ENCODE measurements around the gene PCSK9.

Gene PCSK9

DNA sequence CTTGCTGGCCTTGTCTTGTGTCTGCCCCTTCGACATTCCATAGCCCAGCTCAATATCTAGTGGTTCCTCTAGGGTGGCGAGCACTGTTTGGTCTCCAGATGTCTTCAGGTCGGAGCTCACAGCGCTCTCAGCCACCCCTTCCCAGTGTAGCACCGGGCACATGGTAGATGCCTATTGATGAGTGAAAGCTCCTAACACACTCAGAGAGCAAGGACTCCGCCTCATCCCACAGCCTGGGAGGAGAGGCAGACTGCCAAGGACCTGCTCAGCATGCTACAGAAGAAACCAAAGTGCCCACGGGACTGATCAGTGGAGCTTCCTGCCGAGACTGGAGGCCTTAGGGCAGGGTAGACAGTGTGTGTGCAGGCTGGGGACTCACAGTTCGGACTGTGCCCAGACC is 10.9 kb downstream of the PCSK9 start:
- H3K4me1 ChIP-seq (ENCODE audit: control insufficient read depth in 1 of 2, insufficient read depth in 2 of 2, low read length in 2 of 2): no peaks in the 10 kb centered on the region
- H3K36me3 ChIP-seq (ENCODE audit: control insufficient read depth in 1 of 2, insufficient read depth in 2 of 2, low read length in 2 of 2): peaks cover 0 to 62% of the 10 kb centered on the region in 2 donors
- H3K9ac ChIP-seq (ENCODE audit: low read depth in 1 of 2, low read length in 2 of 2): no peak overlapping the region
- no peak overlapping the region for H3K27ac ChIP-seq (ENCODE audit: low read depth, low read length)
- no peaks in the 10 kb centered on the region for H3K9me3 ChIP-seq (ENCODE audit: control insufficient read depth in 1 of 2, low read length in 2 of 2)
- H3K4me3 ChIP-seq (ENCODE audit: low read depth in 1 of 2, low read length in 2 of 2): no peak overlapping the region
- no peaks in the 10 kb centered on the region for H3K27me3 ChIP-seq (ENCODE audit: control insufficient read depth in 1 of 2, insufficient read depth in 2 of 2, low read length in 2 of 2)

- Histone ChIP-seq H3K4me1 (ENCODE audit: control insufficient read depth in 1 of 2, insufficient read depth in 2 of 2, low read length in 2 of 2) (no peaks in the 10 kb centered on the region), H3K4me3 (ENCODE audit: low read depth in 1 of 2, low read length in 2 of 2) (no peak overlapping the region), H3K27ac (ENCODE audit: low read depth, low read length) (no peak overlapping the region), H3K9ac (ENCODE audit: low read depth in 1 of 2, low read length in 2 of 2) (no peak overlapping the region), H3K36me3 (ENCODE audit: control insufficient read depth in 1 of 2, insufficient read depth in 2 of 2, low read length in 2 of 2) (peaks cover 0 to 54% of the 10 kb centered on the region in 2 donors), H3K9me3 (ENCODE audit: control insufficient read depth in 1 of 2, low read length in 2 of 2) (no peaks in the 10 kb centered on the region), H3K27me3 (ENCODE audit: control insufficient read depth in 1 of 2, insufficient read depth in 2 of 2, low read length in 2 of 2) (no peaks in the 10 kb centered on the region)
Observed at GRCh38 chr1:55051169-55051568, 11.8 kb downstream of the PCSK9 start.

- Histone ChIP-seq H3K4me3 (ENCODE audit: low read depth in 1 of 2, low read length in 2 of 2) (no peak overlapping the region), H3K27ac (ENCODE audit: low read depth, low read length) (no peak overlapping the region), H3K4me1 (ENCODE audit: control insufficient read depth in 1 of 2, insufficient read depth in 2 of 2, low read length in 2 of 2) (no peaks in the 10 kb centered on the region), H3K27me3 (ENCODE audit: control insufficient read depth in 1 of 2, insufficient read depth in 2 of 2, low read length in 2 of 2) (no peaks in the 10 kb centered on the region), H3K9me3 (ENCODE audit: control insufficient read depth in 1 of 2, low read length in 2 of 2) (no peaks in the 10 kb centered on the region), H3K36me3 (ENCODE audit: control insufficient read depth in 1 of 2, insufficient read depth in 2 of 2, low read length in 2 of 2) (peaks cover 0 to 53% of the 10 kb centered on the region in 2 donors), H3K9ac (ENCODE audit: low read depth in 1 of 2, low read length in 2 of 2) (no peak overlapping the region)
Observed at GRCh38 chr1:55051621-55052020, 12.3 kb downstream of the PCSK9 start.

DNA sequence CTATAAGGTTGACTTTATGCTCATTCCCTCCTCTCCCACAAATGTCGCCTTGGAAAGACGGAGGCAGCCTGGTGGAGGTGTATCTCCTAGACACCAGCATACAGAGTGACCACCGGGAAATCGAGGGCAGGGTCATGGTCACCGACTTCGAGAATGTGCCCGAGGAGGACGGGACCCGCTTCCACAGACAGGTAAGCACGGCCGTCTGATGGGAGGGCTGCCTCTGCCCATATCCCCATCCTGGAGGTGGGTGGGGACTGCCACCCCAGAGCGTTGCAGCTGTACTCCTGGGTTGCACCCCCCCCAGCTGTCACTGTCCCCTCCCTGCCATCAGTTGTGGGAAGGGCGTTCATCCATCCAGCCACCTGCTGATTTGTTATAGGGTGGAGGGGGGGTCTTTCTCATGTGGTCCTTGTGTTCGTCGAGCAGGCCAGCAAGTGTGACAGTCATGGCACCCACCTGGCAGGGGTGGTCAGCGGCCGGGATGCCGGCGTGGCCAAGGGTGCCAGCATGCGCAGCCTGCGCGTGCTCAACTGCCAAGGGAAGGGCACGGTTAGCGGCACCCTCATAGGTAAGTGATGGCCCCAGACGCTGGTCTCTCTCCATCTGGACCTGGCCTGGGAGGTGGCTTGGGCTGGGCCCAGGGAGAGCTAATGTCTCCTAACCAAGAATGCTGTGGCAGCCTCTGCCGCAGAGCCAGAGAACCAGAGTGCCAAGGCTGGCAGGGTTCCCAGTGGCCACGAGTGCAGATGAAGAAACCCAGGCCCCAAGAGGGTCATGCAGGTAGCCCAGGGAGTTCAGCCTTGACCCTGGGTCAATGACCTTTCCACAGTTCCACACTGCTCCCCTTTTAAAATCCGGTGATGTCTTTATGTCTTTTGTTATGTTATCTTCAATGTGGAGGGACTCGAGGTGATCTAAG is 13.1 kb downstream of the PCSK9 start:
- Histone ChIP-seq H3K27me3 (ENCODE audit: control insufficient read depth in 1 of 2, insufficient read depth in 2 of 2, low read length in 2 of 2) (no peaks in the 10 kb centered on the region), H3K4me3 (ENCODE audit: low read depth in 1 of 2, low read length in 2 of 2) (no peak overlapping the region), H3K9ac (ENCODE audit: low read depth in 1 of 2, low read length in 2 of 2) (no peak overlapping the region), H3K4me1 (ENCODE audit: control insufficient read depth in 1 of 2, insufficient read depth in 2 of 2, low read length in 2 of 2) (no peaks in the 10 kb centered on the region), H3K27ac (ENCODE audit: low read depth, low read length) (no peak overlapping the region), H3K36me3 (ENCODE audit: control insufficient read depth in 1 of 2, insufficient read depth in 2 of 2, low read length in 2 of 2) (peaks cover 0 to 55% of the 10 kb centered on the region in 2 donors), H3K9me3 (ENCODE audit: control insufficient read depth in 1 of 2, low read length in 2 of 2) (no peaks in the 10 kb centered on the region)

DNA sequence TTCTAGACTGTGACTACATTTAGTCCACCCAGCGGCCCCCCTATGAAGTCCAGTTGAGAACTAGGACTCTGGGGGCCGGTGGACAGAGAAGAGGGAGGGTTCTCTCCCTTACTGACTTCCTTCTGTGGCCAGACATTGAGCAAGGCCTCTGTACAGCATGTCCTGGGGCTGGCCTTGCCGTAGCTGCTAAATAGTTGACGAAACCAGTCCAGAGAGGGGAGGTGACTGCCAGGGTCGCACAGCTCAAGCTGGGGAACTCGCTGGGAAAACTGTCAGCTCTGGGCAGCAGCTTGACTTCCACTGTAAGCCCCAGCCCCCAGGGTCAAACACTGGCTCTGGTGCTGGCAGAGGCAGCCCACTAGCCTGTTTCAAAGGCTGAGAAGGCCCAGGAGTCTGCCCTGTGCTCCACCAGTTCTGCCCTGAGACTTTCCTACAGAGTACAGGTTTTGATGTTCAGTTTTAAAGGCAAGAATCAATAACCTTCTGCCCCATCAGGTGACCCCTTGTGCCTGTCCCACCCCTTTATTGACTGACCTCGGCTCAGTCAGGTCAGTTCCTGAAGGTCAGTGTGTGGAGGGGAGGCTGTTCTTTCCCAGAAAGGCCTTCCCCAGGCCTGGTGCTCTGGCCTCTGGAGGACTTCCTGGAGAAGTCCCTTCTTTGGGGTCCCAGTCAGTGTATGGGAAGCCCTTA is 14.1 kb downstream of the PCSK9 start:
- H3K27ac ChIP-seq (ENCODE audit: low read depth, low read length): no peak overlapping the region
- H3K27me3 ChIP-seq (ENCODE audit: control insufficient read depth in 1 of 2, insufficient read depth in 2 of 2, low read length in 2 of 2): no peaks in the 10 kb centered on the region
- peaks cover 0 to 59% of the 10 kb centered on the region in 2 donors for H3K36me3 ChIP-seq (ENCODE audit: control insufficient read depth in 1 of 2, insufficient read depth in 2 of 2, low read length in 2 of 2)
- H3K9me3 ChIP-seq (ENCODE audit: control insufficient read depth in 1 of 2, low read length in 2 of 2): no peaks in the 10 kb centered on the region
- H3K4me3 ChIP-seq (ENCODE audit: low read depth in 1 of 2, low read length in 2 of 2): no peak overlapping the region
- no peaks in the 10 kb centered on the region for H3K4me1 ChIP-seq (ENCODE audit: control insufficient read depth in 1 of 2, insufficient read depth in 2 of 2, low read length in 2 of 2)
- H3K9ac ChIP-seq (ENCODE audit: low read depth in 1 of 2, low read length in 2 of 2): no peak overlapping the region

DNA sequence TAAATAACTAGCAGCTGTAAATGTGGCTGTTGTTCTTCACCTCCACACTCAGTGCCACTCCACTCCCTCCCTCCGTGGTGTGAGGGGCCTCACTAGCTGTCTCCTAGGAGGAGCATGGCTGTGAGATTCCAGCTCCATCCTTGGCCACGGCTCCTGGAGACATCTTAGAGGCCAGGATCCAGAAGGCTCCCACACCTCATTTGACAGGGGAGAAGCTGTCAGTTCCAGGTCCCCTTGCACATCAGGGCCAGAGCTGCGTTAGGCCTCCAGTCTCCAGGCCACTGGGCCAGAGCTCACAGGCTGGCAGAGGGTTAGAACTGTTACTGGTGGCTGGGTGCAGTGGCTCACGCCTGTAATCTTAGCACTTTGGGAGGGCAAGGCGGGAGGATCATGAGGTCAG is 15.0 kb downstream of the PCSK9 start:
- no peaks in the 10 kb centered on the region for H3K27me3 ChIP-seq (ENCODE audit: control insufficient read depth in 1 of 2, insufficient read depth in 2 of 2, low read length in 2 of 2)
- no peaks in the 10 kb centered on the region for H3K4me1 ChIP-seq (ENCODE audit: control insufficient read depth in 1 of 2, insufficient read depth in 2 of 2, low read length in 2 of 2)
- peaks cover 0 to 58% of the 10 kb centered on the region in 2 donors for H3K36me3 ChIP-seq (ENCODE audit: control insufficient read depth in 1 of 2, insufficient read depth in 2 of 2, low read length in 2 of 2)
- H3K27ac ChIP-seq (ENCODE audit: low read depth, low read length): no peak overlapping the region
- H3K9ac ChIP-seq (ENCODE audit: low read depth in 1 of 2, low read length in 2 of 2): no peak overlapping the region
- no peaks in the 10 kb centered on the region for H3K9me3 ChIP-seq (ENCODE audit: control insufficient read depth in 1 of 2, low read length in 2 of 2)
- no peak overlapping the region for H3K4me3 ChIP-seq (ENCODE audit: low read depth in 1 of 2, low read length in 2 of 2)

GRCh38 chr1:55055084-55055882 is 15.9 kb downstream of the PCSK9 start:
- Histone ChIP-seq H3K4me1 (ENCODE audit: control insufficient read depth in 1 of 2, insufficient read depth in 2 of 2, low read length in 2 of 2) (no peaks in the 10 kb centered on the region), H3K9ac (ENCODE audit: low read depth in 1 of 2, low read length in 2 of 2) (no peak overlapping the region), H3K4me3 (ENCODE audit: low read depth in 1 of 2, low read length in 2 of 2) (no peak overlapping the region), H3K9me3 (ENCODE audit: control insufficient read depth in 1 of 2, low read length in 2 of 2) (no peaks in the 10 kb centered on the region), H3K36me3 (ENCODE audit: control insufficient read depth in 1 of 2, insufficient read depth in 2 of 2, low read length in 2 of 2) (peaks cover 0 to 62% of the 10 kb centered on the region in 2 donors), H3K27me3 (ENCODE audit: control insufficient read depth in 1 of 2, insufficient read depth in 2 of 2, low read length in 2 of 2) (no peaks in the 10 kb centered on the region), H3K27ac (ENCODE audit: low read depth, low read length) (no peak overlapping the region)

DNA sequence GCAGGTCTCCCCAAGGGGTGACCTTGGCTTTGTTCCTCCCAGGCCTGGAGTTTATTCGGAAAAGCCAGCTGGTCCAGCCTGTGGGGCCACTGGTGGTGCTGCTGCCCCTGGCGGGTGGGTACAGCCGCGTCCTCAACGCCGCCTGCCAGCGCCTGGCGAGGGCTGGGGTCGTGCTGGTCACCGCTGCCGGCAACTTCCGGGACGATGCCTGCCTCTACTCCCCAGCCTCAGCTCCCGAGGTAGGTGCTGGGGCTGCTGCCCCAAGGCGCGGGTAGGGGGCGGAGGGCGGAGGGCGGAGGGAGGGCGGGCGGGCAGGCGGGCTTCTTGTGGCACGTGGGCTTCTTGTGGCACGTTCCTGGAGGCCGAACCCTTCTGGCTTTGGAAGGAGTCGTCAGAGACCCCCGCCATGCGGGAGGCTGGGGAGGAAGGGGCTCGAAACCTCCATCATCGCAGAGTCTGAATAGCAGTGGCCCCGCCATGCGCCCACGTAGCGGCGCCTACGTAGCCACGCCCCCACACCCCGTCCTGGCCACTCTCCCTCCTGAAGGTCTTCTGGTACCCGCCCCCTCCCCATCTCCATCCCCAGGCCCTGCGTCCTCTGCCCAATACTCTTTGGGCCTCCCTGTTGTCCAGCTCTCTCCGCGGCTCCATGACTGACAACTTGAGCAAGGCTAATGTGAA is 16.7 kb downstream of the PCSK9 start:
- no peak overlapping the region for H3K27ac ChIP-seq (ENCODE audit: low read depth, low read length)
- H3K4me3 ChIP-seq (ENCODE audit: low read depth in 1 of 2, low read length in 2 of 2): no peak overlapping the region
- H3K27me3 ChIP-seq (ENCODE audit: control insufficient read depth in 1 of 2, insufficient read depth in 2 of 2, low read length in 2 of 2): no peaks in the 10 kb centered on the region
- no peaks in the 10 kb centered on the region for H3K4me1 ChIP-seq (ENCODE audit: control insufficient read depth in 1 of 2, insufficient read depth in 2 of 2, low read length in 2 of 2)
- H3K9me3 ChIP-seq (ENCODE audit: control insufficient read depth in 1 of 2, low read length in 2 of 2): no peaks in the 10 kb centered on the region
- peaks cover 0 to 66% of the 10 kb centered on the region in 2 donors for H3K36me3 ChIP-seq (ENCODE audit: control insufficient read depth in 1 of 2, insufficient read depth in 2 of 2, low read length in 2 of 2)
- no peak overlapping the region for H3K9ac ChIP-seq (ENCODE audit: low read depth in 1 of 2, low read length in 2 of 2)

- Histone ChIP-seq H3K36me3 (ENCODE audit: control insufficient read depth in 1 of 2, insufficient read depth in 2 of 2, low read length in 2 of 2) (peaks cover 0 to 66% of the 10 kb centered on the region in 2 donors), H3K9me3 (ENCODE audit: control insufficient read depth in 1 of 2, low read length in 2 of 2) (no peaks in the 10 kb centered on the region), H3K4me3 (ENCODE audit: low read depth in 1 of 2, low read length in 2 of 2) (no peak overlapping the region), H3K9ac (ENCODE audit: low read depth in 1 of 2, low read length in 2 of 2) (no peak overlapping the region), H3K4me1 (ENCODE audit: control insufficient read depth in 1 of 2, insufficient read depth in 2 of 2, low read length in 2 of 2) (no peaks in the 10 kb centered on the region), H3K27me3 (ENCODE audit: control insufficient read depth in 1 of 2, insufficient read depth in 2 of 2, low read length in 2 of 2) (no peaks in the 10 kb centered on the region), H3K27ac (ENCODE audit: low read depth, low read length) (no peak overlapping the region)
Observed at GRCh38 chr1:55056632-55056992, 17.3 kb downstream of the PCSK9 start.

Data from duodenal mucosa (tissue), 2 donors.